Endothelial cell of umbilical vein (primary cell): ENCODE measurements around the gene LIMCH1. TPM values are rescaled to one million over a fixed set of nuclear protein-coding genes. Genes with fewer than 3 reads are reported as not detected.

Source experiments
- BruUV-seq: library from RNA; stranded (reverse); fragments of 400-500 nt; replicated peaks from 2 replicates; lab custom pipeline; 2021; lab: Mats Ljungman, UMichigan
- CTCF ChIA-PET: fragments of 300-600, 350-600 bp; sonication (Branson Sonifier 250); formaldehyde crosslinking; loops from one replicate; lab custom pipeline; 2021; ENCODE audit warnings: antibody characterized with exemption, inconsistent platforms; lab: Charles Lee
- POLR2A ChIA-PET: fragments of 300-600, 350-600 bp; sonication (Branson Sonifier 250); formaldehyde crosslinking; loops from one replicate; lab custom pipeline; 2021; ENCODE audit warnings: antibody characterized with exemption, inconsistent platforms; lab: Charles Lee
- DNase-seq: peaks from one replicate; pipeline ENCODE4 v3.0.0-alpha.2; 2011; ENCODE audit warnings: low read depth, low spot score
- FAIRE-seq: peaks from 2 replicates; lab custom pipeline; 2011; peaks lifted over from hg19 to GRCh38; lab: Jason Lieb, UNC
- H2AFZ ChIP-seq: 2 replicates; pipeline ENCODE4 v1.6.0; 2012; ENCODE audit warnings: low read depth, low read length, control low read depth, inconsistent platforms
- H3K27ac ChIP-seq: 2 replicates; pipeline ENCODE4 v1.5.1; 2011; ENCODE audit warnings: low read depth, mild to moderate bottlenecking, control low read depth, low read length, moderate library complexity; ENCODE audit not compliant: insufficient read depth
- H3K27me3 ChIP-seq, 2 experiments: 2 replicates each; pipeline versions ENCODE4 v1.6.0 to v1.6.1; 2011; ENCODE audit warnings: low read length in 2 of 2, mixed read lengths in 1 of 2; ENCODE audit not compliant: control insufficient read depth in 2 of 2, insufficient read depth in 2 of 2
- H3K36me3 ChIP-seq, 2 experiments: 2 replicates in 1 of 2; 3 replicates in 1 of 2; pipeline ENCODE4 v1.5.1; 2011; ENCODE audit warnings: low read length in 2 of 2, mild to moderate bottlenecking in 1 of 2, moderate library complexity in 1 of 2; ENCODE audit not compliant: control insufficient read depth in 2 of 2, insufficient read depth in 2 of 2; ENCODE audit errors: extremely low read depth in 1 of 2
- H3K4me1 ChIP-seq: 3 replicates; pipeline ENCODE4 v1.5.1; 2011; ENCODE audit warnings: mild to moderate bottlenecking, low read length; ENCODE audit not compliant: control insufficient read depth, insufficient read depth; ENCODE audit errors: extremely low read depth
- H3K4me2 ChIP-seq: 2 replicates; pipeline ENCODE4 v1.6.1; 2011; ENCODE audit warnings: low read length, control low read depth, mixed read lengths; ENCODE audit not compliant: insufficient read depth
- H3K4me3 ChIP-seq, 3 experiments: fragments of 200-600 bp in 1 of 3; sonication (generic), shearing (Covaris generic) in 1 of 3; replicated peaks in 1 of 3; 2 replicates each; pipeline ENCODE4 v1.5.1; 2011 to 2016; ENCODE audit warnings: control low read depth in 3 of 3, low read length in 3 of 3, mild to moderate bottlenecking in 2 of 3, inconsistent platforms in 1 of 3, low read depth in 1 of 3, moderate library complexity in 1 of 3; ENCODE audit not compliant: insufficient read depth in 1 of 3
- H3K79me2 ChIP-seq: 2 replicates; pipeline ENCODE4 v1.6.0; 2012; ENCODE audit warnings: low read length, inconsistent platforms; ENCODE audit not compliant: control insufficient read depth, insufficient read depth
- H3K9ac ChIP-seq: replicated peaks from 2 replicates; pipeline ENCODE3; 2011; ENCODE audit warnings: low read length, control low read depth; ENCODE audit not compliant: insufficient read depth; ENCODE audit errors: extremely low read depth
- H3K9me1 ChIP-seq: replicated peaks from 3 replicates; pipeline ENCODE4 v1.6.0; 2011; ENCODE audit warnings: mild to moderate bottlenecking, low read length; ENCODE audit not compliant: control insufficient read depth, insufficient read depth; ENCODE audit errors: extremely low read depth
- H3K9me3 ChIP-seq: replicated peaks from 2 replicates; pipeline ENCODE4 v1.5.1; 2012; ENCODE audit warnings: low read length, inconsistent platforms; ENCODE audit not compliant: control insufficient read depth, insufficient read depth
- H4K20me1 ChIP-seq: replicated peaks from 2 replicates; pipeline ENCODE3; 2011; ENCODE audit warnings: mild to moderate bottlenecking, low read length; ENCODE audit not compliant: control insufficient read depth, insufficient read depth; ENCODE audit errors: extremely low read depth
- EZH2 ChIP-seq: IDR thresholded peaks from 2 replicates; pipeline ENCODE4 v1.6.1; 2012; ENCODE audit warnings: borderline replicate concordance, low read depth, mild to moderate bottlenecking, moderate library complexity, low read length, inconsistent platforms; ENCODE audit not compliant: severe bottlenecking
- FOS ChIP-seq: IDR thresholded peaks from 2 replicates; pipeline ENCODE4 v1.6.1; 2011; ENCODE audit warnings: mild to moderate bottlenecking, low read length, moderate library complexity, borderline replicate concordance; ENCODE audit not compliant: insufficient read depth
- GATA2 ChIP-seq: IDR thresholded peaks from 2 replicates; pipeline ENCODE4 v1.7.0; 2011; ENCODE audit warnings: low read depth, mild to moderate bottlenecking, moderate library complexity, mixed read lengths, low read length; ENCODE audit not compliant: insufficient read length, insufficient read depth
- JUN ChIP-seq: IDR thresholded peaks from 2 replicates; pipeline ENCODE4 v1.6.1; 2011; ENCODE audit warnings: borderline replicate concordance, low read depth; ENCODE audit not compliant: insufficient read length, insufficient read depth
- MYC ChIP-seq: IDR thresholded peaks from one replicate; pipeline ENCODE4 v1.6.1; 2011; ENCODE audit warnings: mild to moderate bottlenecking, low read depth, low read length
- POLR2A ChIP-seq: IDR thresholded peaks from 2 replicates; pipeline ENCODE4 v1.6.1; 2012; ENCODE audit warnings: low read depth, mild to moderate bottlenecking, control low read depth, low read length
- POLR2AphosphoS5 ChIP-seq: IDR thresholded peaks from 2 replicates; pipeline ENCODE4 v1.6.1; 2012; ENCODE audit warnings: low read depth, mild to moderate bottlenecking, control low read depth, low read length, moderate library complexity; ENCODE audit not compliant: insufficient read depth
- dilution Hi-C: fragments of 300-500 bp; cut with MboI; formaldehyde crosslinking; loops from one replicate; pipeline ENCODE4 v1.15.0; 2019; ENCODE audit warnings: low sequenced_read_pairs; ENCODE audit not compliant: extremely low pct_ligation_motif_present
- intact Hi-C: fragments of 100-400 bp; cut with micrococcal nuclease; formaldehyde crosslinking; loops from one replicate; pipeline ENCODE4 v1.10.0; 2022
- polyA plus RNA-seq, 4 experiments: library from polyadenylated mRNA; depleted of rRNA in 3 of 4; stranded (reverse) in 3 of 4; unstranded in 1 of 4; fragments of >200 nt; gene quantifications; 2 replicates each; pipeline versions ENCODE4 v1.2.1 to v1.2.3, GENCODE V29; 2011 to 2012; ENCODE audit warnings: missing spikeins in 1 of 4
- total RNA-seq: library from RNA; stranded (reverse); gene quantifications from 2 replicates; pipeline ENCODE4 v1.2.3, GENCODE V29; 2021
- TF ChIP-seq, protein P1 (sequence below), 2 donors: IDR thresholded peaks; 1 replicate in 1 of 2; 2 replicates in 1 of 2; pipeline ENCODE4 v1.5.1; 2011; ENCODE audit warnings: low read length in 2 of 2, mild to moderate bottlenecking in 2 of 2, moderate library complexity in 2 of 2, control low read depth in 1 of 2, inconsistent platforms in 1 of 2, low read depth in 1 of 2; ENCODE audit not compliant: insufficient read depth in 1 of 2; ENCODE audit errors: extremely low read depth in 1 of 2
- TF ChIP-seq, protein P2 (sequence below): IDR thresholded peaks from 2 replicates; pipeline ENCODE4 v1.6.1; 2011; ENCODE audit not compliant: insufficient read depth, insufficient read length

Gene LIMCH1
- total and polyA plus RNA-seq, 2 donors (not counting 3 experiments of a cell fraction or from before 2014, with no cell fraction given), result 14.3 to 32.8 TPM

DNA sequence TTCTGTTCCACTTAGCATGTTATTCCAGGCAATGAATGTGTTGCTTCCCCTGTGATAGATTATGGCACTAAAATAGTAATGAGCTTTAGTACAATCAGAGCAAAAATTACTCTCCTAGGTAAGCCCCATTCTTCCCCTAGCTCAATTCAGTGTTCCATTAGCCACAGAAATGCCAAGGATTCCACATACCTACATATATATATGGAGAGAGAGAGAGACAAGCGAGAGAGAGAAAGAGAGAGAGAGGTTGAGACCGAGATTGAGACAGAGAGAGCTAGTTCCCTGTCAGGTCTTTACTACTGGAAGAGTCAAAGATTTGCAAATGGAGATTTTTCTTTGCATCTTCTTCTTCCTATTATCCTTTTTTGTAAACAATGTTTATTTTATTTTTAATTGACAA lies 8.7 kb downstream of the LIMCH1 start:
- FAIRE-seq (no peak), DNase-seq (no peak)
- Histone ChIP-seq H3K27me3 (peaks cover 0 to 2% of the 10 kb centered on the region in 2 experiments), H3K27ac (no peak overlapping the region), H3K9ac (no peak overlapping the region), H3K79me2 (no peaks in the 10 kb centered on the region), H3K9me3 (no peaks in the 10 kb centered on the region), H4K20me1 (no peaks in the 10 kb centered on the region), H3K4me2 (no peak overlapping the region), H3K36me3 (no peaks in the 10 kb centered on the region), H3K4me3 (no peak overlapping the region), H3K9me1 (no peaks in the 10 kb centered on the region), H3K4me1 (peaks cover 9% of the 10 kb centered on the region), H2AFZ (no peak overlapping the region)
- BruUV-seq, result no TSS peak
- dilution Hi-C loops, result no loop called here
- intact Hi-C loops, result no loop called here
- TF ChIP-seq, protein P1, sequence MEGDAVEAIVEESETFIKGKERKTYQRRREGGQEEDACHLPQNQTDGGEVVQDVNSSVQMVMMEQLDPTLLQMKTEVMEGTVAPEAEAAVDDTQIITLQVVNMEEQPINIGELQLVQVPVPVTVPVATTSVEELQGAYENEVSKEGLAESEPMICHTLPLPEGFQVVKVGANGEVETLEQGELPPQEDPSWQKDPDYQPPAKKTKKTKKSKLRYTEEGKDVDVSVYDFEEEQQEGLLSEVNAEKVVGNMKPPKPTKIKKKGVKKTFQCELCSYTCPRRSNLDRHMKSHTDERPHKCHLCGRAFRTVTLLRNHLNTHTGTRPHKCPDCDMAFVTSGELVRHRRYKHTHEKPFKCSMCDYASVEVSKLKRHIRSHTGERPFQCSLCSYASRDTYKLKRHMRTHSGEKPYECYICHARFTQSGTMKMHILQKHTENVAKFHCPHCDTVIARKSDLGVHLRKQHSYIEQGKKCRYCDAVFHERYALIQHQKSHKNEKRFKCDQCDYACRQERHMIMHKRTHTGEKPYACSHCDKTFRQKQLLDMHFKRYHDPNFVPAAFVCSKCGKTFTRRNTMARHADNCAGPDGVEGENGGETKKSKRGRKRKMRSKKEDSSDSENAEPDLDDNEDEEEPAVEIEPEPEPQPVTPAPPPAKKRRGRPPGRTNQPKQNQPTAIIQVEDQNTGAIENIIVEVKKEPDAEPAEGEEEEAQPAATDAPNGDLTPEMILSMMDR (IDR thresholded peaks at IDR 0.05; ENCODE audit: extremely low read depth in 1 of 2, insufficient read depth in 1 of 2, low read depth in 1 of 2, low read length in 2 of 2), result no peak
- TF ChIP-seq POLR2A, result no peak
- no peak for TF ChIP-seq GATA2
- TF ChIP-seq EZH2, result no peak
- TF ChIP-seq, protein P2, sequence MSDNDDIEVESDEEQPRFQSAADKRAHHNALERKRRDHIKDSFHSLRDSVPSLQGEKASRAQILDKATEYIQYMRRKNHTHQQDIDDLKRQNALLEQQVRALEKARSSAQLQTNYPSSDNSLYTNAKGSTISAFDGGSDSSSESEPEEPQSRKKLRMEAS, result no peak
- TF ChIP-seq POLR2AphosphoS5, result no peak
- no peak for TF ChIP-seq FOS
- no peak for TF ChIP-seq JUN
- TF ChIP-seq MYC, result no peak
- ChIA-PET POLR2A (no interaction called here), CTCF (interaction anchor here (1.1 to 1.5 kb wide), 3 partner anchors 8 to 23 kb away, joined by 3 read pairs; partner anchors contain the start of gene LIMCH1)
